Measurements from ENCODE around the gene SLC66A1. TPM values are rescaled to one million over a fixed set of nuclear protein-coding genes. Genes with fewer than 3 reads are reported as not detected.

Gene SLC66A1
- polyA plus RNA-seq, 6 donors from 2014 or later = 5.6 to 8.8 (median 6.3) TPM; not detected in 1

DNA sequence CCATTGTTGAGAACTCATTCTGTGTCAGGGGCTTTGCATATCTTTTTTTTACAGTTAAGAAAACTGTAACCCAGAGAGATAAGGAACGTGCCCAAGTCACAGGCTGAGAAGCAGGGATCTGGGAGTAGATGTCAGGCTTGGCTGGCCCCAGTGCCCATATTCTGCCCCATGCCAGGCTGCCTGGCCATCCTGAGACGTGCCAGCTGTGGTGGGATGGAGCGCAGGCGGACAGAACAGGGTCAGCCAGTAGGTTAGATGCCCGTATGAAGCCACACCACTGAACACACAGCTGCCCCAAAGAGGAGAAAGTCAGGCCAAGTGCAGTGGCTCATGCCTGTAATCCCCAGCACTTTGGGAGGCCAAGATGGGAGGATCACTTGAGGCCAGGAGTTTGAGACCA, 55.9 kb downstream of the SLC66A1 start:
- Mint-ChIP-seq H3K4me1 (peaks cover 3 to 28% (median 18%) of the 10 kb centered on the region in 3 donors), H3K27ac (peak overlapping the region in 2 of 6 donors; percentile 45 to 71), H3K4me3 (no peak overlapping the region), H3K27me3 (no peaks in the 10 kb centered on the region), H3K9me3 (no peaks in the 10 kb centered on the region), H3K36me3 (peaks cover 0 to 4% of the 10 kb centered on the region in 2 donors)
- DNase-seq (no peak), ATAC-seq (ENCODE audit: low read depth in 2 of 2) (no peak)

DNA sequence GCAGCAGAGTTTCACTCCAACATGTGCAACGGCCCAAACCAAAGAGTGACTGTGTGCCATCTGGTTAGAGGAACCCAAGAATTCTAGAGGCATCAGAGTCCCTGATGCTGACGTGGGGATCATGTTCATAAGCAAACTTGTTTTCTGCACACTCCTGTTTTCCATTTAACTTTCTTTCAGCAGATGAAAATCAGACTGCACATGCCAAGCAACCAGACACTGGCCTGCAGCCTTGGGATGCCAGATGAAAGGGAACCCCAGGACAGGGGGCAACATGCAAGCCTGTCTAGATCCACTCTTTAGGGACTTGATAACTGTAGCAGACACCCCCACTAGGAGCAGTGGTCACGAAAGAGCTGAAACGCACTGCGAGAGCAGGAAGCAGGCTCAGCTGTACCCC, 56.8 kb downstream of the SLC66A1 start:
- Mint-ChIP-seq H3K27me3 (no peaks in the 10 kb centered on the region), H3K36me3 (peaks cover 0 to 4% of the 10 kb centered on the region in 2 donors), H3K27ac (peak overlapping the region in 2 of 6 donors; percentile 34 to 44), H3K4me1 (peaks cover 6 to 28% (median 18%) of the 10 kb centered on the region in 3 donors), H3K9me3 (no peaks in the 10 kb centered on the region), H3K4me3 (no peak overlapping the region)
- no peak for ATAC-seq (ENCODE audit: low read depth in 2 of 2)
- DNase-seq = no peak

DNA sequence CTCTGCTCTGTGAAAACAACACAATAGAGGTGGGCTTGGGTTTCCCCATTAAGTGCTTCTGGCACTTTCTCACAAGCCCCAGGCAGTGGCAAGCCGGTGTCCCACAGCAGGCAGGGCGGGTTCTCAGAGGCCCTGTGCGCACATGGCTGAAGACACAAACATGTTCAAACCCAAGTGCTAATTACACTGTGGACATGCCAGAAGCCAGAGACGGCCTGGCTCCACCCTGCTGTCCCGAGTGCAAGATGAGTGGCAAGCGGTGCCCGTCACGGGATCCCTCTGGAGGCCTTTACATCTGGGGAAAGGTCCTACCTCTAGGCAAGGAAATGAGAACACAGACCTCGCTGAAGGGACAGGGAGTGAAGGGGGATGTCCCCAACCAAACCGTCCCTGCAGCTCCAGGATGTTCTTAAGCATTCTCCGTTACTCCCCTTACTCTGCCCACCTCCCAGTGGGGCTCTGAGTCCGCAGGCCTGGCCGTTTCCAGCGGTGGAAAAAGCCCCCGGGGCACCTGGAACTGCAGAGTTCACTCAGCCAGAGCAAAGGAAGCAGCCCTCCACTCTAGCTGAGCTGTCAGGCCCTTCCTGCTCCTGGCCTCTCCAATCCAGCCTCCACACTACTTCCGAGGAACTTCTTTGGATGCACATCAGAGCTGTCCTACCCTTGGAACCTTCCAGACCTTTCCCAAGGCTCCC, 57.4 kb downstream of the SLC66A1 start:
- peaks cover 0 to 2% of the 10 kb centered on the region in 2 donors for H3K36me3 Mint-ChIP-seq
- no peaks in the 10 kb centered on the region for H3K9me3 Mint-ChIP-seq
- ATAC-seq (ENCODE audit: low read depth in 2 of 2) = no peak
- H3K27ac Mint-ChIP-seq = peak overlapping the region in 1 of 6 donors; percentile 36
- no peaks in the 10 kb centered on the region for H3K27me3 Mint-ChIP-seq
- H3K4me1 Mint-ChIP-seq = peaks cover 6 to 26% (median 15%) of the 10 kb centered on the region in 3 donors
- peak overlapping the region in 1 of 8 donors; percentile 2 for H3K4me3 Mint-ChIP-seq
- DNase-seq = no peak

DNA sequence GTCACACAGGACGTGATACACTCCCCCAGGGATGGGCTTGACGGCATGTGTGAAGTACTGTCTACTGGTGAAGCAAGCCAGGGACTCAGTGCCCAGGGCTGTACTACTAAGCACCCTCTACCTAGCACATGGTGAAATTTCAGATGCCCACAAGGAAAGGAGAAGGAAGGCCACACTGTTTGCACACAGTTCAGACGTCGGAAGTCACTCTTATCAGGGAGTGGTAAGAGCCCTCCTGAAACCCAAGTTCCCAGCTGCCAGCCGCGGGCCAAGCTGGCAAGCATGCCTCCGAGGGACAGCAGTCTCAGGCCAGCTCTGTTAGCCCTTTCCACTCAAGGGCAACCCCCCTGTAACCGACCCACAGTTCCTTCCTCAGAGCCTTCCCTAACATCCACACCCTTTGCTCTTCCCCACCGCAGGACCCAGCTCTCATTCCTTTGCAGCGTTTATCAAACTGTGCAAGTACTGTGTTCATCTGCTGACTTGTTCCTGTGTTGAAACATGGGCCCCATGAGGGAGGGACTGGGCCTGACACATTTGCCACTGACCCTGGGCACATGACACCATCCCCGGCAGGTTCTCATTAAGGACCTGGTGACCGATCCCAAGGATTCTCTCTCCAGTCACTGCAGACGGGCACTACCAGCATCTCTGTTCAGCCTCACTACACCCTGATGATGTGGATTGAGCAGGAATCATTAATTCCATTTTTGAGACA, 58.5 kb downstream of the SLC66A1 start:
- no peaks in the 10 kb centered on the region for H3K9me3 Mint-ChIP-seq
- peak overlapping the region in 5 of 6 donors; percentile 42 to 75 (median 56) for H3K27ac Mint-ChIP-seq
- H3K4me1 Mint-ChIP-seq = peaks cover 6 to 30% (median 14%) of the 10 kb centered on the region in 3 donors
- ATAC-seq (ENCODE audit: low read depth in 2 of 2) = no peak
- H3K4me3 Mint-ChIP-seq = no peak overlapping the region
- H3K27me3 Mint-ChIP-seq = no peaks in the 10 kb centered on the region
- DNase-seq = no peak
- peaks cover 0 to 3% of the 10 kb centered on the region in 2 donors for H3K36me3 Mint-ChIP-seq

DNA sequence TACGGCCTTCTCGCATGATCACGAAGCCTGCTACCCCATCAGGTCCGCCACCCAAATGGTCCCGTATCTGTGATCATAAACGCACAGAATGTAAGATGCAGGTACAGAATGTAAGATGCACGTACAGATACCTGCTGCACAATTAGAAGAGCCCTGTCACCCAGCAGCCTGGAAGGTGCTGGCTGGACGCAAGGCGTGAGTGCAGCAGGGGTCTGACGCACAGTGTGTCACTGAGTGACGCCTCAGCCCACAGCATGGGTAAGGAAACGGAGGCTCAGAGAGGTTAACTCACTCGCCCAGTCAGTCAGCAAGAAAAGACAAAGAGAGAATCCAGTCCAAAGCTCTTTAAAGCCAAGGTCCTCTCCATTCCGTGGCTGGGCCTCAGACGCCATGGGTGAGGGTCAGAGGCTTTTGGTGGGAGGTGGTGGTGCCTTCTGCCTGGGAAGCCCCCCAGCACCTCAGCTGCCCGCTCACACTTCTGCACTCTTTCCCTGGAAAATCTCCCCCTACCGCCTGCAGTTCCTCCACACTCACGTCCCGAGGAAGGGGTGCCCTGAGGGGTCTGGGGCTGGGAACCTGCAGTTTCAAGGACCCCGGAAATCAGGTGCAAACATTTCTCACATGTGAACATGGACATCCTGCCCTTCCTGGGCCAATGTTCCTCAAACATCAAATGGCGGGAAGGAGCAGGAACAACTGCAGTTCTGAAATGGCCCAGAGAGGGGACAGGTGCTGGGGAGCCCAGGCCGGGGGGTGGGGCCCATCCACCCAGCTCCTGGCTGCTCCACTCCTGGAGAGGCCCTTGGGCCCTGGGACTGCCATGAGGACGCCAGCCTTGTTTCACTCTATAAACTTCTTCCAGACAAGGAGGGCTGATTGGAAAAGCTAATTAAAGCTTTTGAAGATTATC, 59.4 kb downstream of the SLC66A1 start:
- Mint-ChIP-seq H3K9me3 (no peaks in the 10 kb centered on the region), H3K4me3 (no peak overlapping the region), H3K27me3 (no peaks in the 10 kb centered on the region), H3K36me3 (peaks cover 0 to 7% of the 10 kb centered on the region in 2 donors), H3K4me1 (peaks cover 6 to 30% (median 14%) of the 10 kb centered on the region in 3 donors), H3K27ac (peak overlapping the region in 3 of 6 donors; percentile 16 to 51 (median 42))
- DNase-seq (no peak), ATAC-seq (ENCODE audit: low read depth in 2 of 2) (no peak)

DNA sequence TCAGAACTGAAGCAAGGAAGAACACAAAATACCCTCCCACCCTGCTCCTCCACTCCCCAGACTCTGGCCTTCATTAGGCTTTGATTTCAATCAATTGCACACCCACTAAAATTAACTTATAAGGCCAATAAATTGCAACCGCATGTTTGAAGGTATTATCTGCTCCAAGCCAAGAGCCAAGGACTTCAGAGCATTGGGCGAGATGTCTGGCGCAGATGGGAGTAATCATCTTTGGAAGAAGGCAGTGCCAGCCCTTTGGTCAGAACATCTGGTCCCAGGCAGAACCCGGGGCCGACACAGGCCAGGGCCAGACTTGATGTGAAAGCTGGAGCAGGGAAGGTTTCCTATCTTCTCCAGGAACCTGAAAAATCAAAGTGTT, 60.0 kb downstream of the SLC66A1 start:
- Mint-ChIP-seq H3K9me3 (no peaks in the 10 kb centered on the region), H3K4me1 (peaks cover 9 to 24% (median 11%) of the 10 kb centered on the region in 3 donors), H3K27ac (no peak overlapping the region), H3K36me3 (peaks cover 0 to 7% of the 10 kb centered on the region in 2 donors), H3K4me3 (no peak overlapping the region), H3K27me3 (no peaks in the 10 kb centered on the region)
- ATAC-seq (ENCODE audit: low read depth in 2 of 2) = no peak
- no peak for DNase-seq

DNA sequence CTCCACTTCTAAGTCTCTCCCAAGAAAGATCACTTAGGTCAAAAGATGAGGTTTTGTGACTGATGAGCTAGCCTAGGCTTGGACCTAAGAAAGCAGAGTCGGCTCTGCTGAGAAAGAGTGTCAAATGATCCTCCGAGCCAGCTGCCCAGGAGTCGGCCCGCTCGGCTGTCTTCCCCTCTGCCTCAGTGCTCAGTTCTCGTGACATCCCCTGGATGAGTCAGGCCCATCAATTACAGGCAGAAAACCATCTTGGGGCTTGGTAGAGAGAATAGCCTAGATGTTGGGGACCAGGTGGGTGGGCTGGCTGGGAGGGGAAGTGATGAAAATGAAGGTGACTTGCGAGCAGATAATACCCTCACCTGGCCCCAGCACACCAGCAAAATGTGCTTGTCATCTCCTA, 60.5 kb downstream of the SLC66A1 start:
- ATAC-seq (ENCODE audit: low read depth in 2 of 2) = no peak
- peaks cover 3 to 11% of the 10 kb centered on the region in 2 donors for H3K36me3 Mint-ChIP-seq
- peak overlapping the region in 1 of 6 donors; percentile 19 for H3K27ac Mint-ChIP-seq

DNA sequence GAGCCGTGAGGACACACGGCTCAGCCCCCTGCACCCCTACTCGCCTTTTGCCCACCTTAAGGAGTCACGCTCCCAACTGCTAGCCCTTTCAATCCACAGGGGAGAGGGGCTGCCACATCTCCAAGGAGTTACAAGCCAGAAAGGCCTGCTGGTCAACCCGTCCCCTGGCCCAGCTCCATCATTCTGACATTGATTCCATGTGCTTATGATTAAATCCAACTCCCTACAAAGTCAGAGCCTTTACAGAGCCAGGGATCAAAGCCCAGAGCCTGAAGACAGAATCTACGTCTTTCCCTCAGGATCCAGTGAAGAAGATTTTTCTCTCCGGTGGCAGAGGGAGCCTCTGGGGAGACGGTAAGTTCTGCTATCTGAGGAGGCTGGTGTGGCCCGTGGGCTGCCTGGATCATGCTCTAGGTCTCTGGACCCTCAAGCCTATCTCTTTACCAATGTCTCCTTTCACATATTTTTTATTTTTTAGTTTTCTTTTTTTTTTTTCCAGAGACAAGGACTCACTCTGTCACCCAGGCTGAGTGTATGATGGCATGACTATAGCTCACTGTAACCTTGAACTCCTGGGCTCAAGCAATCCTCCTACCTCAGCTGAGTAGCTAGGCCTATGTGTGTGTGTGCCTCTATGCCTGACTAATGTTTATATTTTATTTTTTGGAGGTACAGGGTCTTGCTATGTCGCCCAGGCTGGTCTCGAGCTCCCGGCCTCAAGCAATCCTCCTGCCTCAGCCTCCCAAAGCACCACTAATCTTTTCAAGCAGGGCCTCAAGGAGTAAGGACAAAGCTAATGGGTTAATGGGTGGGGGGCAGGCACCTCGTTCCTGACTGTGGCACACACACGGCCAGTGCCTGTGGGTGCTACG, 61.3 kb downstream of the SLC66A1 start:
- peaks cover 9 to 21% (median 10%) of the 10 kb centered on the region in 3 donors for H3K4me1 Mint-ChIP-seq
- H3K27ac Mint-ChIP-seq = peak overlapping the region in 1 of 6 donors; percentile 95
- peaks cover 9 to 19% of the 10 kb centered on the region in 2 donors for H3K36me3 Mint-ChIP-seq
- ATAC-seq (ENCODE audit: low read depth in 2 of 2) = no peak
- H3K9me3 Mint-ChIP-seq = no peaks in the 10 kb centered on the region
- DNase-seq = no peak
- no peaks in the 10 kb centered on the region for H3K27me3 Mint-ChIP-seq
- no peak overlapping the region for H3K4me3 Mint-ChIP-seq

More for the DNA sequence above, 60.5 kb downstream of the SLC66A1 start:
- Mint-ChIP-seq H3K4me3 (no peak overlapping the region), H3K27me3 (no peaks in the 10 kb centered on the region), H3K9me3 (no peaks in the 10 kb centered on the region), H3K4me1 (peaks cover 9 to 21% (median 10%) of the 10 kb centered on the region in 3 donors)
- no peak for DNase-seq

DNA sequence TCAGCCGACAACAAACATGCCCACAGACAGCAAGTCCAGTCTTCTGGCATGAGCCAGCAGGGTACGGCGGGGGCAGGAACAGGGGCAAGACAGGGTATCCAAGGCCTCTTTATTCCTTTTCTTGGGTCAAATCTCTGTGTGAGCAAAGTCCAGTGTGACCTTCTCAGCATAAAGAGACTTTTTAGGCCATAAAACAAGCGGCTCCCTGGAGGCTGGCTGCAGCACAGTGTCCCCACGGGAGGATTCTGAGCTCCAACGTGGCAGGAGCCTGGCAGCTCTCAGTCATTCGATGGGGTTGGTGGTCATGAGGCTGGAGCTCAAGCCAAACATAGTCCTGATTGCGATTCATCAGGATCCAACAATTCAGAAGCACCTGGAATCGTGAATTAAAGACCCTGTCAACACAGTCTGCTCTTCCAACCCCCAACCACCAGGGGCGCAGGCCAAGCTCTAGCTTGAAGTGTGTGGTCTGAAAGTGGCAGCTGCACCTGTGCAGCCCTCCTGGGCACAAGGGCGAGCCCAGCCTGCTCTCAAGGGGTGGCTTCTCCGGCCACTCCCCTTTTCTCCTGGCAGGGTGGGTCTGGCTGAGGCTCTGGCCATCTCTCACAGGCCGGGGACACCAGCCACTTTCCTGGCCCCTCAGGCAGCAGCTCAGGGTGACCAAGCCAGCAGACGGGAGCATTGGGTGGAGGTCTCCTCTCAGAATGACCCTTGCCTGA, 62.1 kb downstream of the SLC66A1 start:
- peaks cover 9 to 20% of the 10 kb centered on the region in 2 donors for H3K36me3 Mint-ChIP-seq
- H3K9me3 Mint-ChIP-seq = no peaks in the 10 kb centered on the region
- ATAC-seq (ENCODE audit: low read depth in 2 of 2) = no peak
- no peak for DNase-seq
- peaks cover 9 to 21% (median 10%) of the 10 kb centered on the region in 3 donors for H3K4me1 Mint-ChIP-seq
- H3K4me3 Mint-ChIP-seq = no peak overlapping the region
- H3K27me3 Mint-ChIP-seq = no peaks in the 10 kb centered on the region
- no peak overlapping the region for H3K27ac Mint-ChIP-seq

DNA sequence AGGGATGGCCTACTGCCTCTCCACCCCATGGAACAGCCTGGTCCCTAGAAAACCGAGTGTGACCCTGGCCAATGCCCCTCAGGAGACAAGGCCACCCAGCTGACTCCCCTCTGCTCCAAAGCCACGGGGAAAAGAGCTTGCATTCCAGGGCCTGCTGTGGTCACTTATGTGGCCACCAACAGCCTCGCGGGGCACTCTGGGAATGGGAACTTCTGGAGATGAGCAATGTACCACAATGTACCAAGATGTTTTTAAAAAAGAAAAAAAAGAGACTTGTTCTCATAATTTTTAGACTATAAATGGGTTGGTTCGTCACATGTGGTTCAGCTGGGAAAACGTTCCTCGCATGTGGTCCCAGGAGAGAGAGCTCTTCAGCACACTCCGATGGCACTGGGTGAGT, 62.8 kb downstream of the SLC66A1 start:
- H3K27me3 Mint-ChIP-seq = no peaks in the 10 kb centered on the region
- DNase-seq (no peak), ATAC-seq (ENCODE audit: low read depth in 2 of 2) (no peak)
- H3K36me3 Mint-ChIP-seq = peaks cover 14 to 20% of the 10 kb centered on the region in 2 donors
- H3K27ac Mint-ChIP-seq = no peak overlapping the region
- H3K9me3 Mint-ChIP-seq = no peaks in the 10 kb centered on the region
- no peak overlapping the region for H3K4me3 Mint-ChIP-seq
- peaks cover 9 to 21% (median 10%) of the 10 kb centered on the region in 3 donors for H3K4me1 Mint-ChIP-seq

DNA sequence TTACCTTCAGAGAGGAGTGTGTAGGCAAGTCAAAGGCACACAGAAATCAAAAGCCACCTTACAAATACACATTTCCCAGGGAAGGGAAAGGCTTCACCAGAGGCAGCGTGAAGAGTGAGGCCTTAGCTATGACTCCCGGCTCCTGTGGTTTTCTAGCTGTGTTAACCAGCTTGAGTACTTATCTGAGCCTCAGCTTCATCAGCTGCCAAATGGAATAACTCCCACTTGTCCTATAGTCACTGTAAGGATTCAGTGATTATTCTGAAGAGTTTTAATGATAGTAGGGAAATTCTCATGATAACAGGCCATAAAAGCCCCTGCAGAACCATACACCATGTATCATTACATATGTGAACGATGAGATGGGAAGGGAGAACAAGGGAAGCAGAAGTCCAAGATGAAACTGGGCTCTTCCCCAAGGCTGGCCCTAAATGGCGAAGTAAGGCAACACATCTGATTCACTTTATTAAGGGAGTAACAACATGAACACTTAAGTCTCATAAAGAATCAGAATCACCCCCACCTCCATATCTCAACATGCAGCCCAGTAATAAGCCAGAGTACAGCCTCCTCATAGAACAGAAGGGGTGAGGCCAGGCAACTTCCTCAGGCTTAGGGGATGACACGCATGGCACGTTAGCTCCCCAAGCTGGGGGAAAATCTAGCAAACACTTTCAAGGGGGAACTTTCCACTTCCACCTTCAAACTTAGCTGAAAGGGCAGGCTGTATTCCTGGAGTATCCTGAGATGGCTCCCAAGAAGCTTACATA, 63.7 kb downstream of the SLC66A1 start:
- Mint-ChIP-seq H3K36me3 (peaks cover 14 to 20% of the 10 kb centered on the region in 2 donors), H3K9me3 (no peaks in the 10 kb centered on the region), H3K4me1 (peaks cover 1 to 13% (median 9%) of the 10 kb centered on the region in 3 donors), H3K4me3 (no peak overlapping the region), H3K27ac (peak overlapping the region in 2 of 6 donors; percentile 20 to 39), H3K27me3 (no peaks in the 10 kb centered on the region)
- ATAC-seq (ENCODE audit: low read depth in 2 of 2) = no peak
- no peak for DNase-seq

All from naive B cell (primary cell).